Measurements from ENCODE around the gene ULK4. TPM values are rescaled to one million over a fixed set of nuclear protein-coding genes. Genes with fewer than 3 reads are reported as not detected.

Gene ULK4
- total RNA-seq, 2 donors from 2014 or later: 4.4 to 8.3 TPM

DNA sequence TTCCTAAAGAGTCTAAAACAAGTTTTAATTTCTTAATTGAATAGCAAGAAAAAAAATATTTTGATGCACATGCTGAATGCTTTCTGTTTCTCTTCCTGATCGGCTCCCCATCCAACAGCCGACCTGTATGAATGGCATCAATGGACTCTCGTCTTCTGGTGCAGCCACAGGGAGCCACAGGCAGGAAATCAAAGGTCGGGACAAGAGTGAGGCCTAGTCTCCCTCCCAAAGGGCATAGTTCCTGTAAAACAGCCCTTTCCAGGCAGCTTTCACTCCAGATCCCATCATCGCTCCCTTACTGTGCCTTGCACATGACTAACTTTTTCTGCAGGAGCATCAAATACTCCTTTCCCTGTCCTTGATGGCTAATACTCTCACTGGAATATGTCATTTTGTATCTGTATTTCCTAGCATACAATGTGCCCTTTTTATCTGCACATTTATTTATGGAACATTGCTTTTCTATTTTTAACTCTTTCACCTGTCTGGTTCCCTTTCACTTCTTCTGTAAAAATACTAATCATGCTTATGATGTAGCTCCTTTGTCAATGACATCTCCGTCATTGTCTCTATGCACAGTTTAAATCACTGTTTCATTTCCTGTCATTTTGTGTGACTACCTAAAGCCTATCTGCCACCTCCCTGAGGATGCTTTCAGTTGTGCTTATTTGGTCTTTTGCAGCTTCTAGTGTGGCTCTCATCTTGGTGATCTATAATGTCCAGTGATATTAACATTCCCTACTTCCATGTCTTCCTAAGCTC lies 436.4 kb downstream of the ULK4 start:
- no peaks in the 10 kb centered on the region for H3K9me3 ChIP-seq
- intact Hi-C loops (cut with DNase I): no loop called here
- H3K4me3 ChIP-seq: no peak overlapping the region
- no peak overlapping the region for H3K27ac ChIP-seq
- no peaks in the 10 kb centered on the region for H3K4me1 ChIP-seq
- DNase-seq: no peak
- no peak overlapping the region for H3K9ac ChIP-seq (ENCODE audit: low read depth in 2 of 2, low read length in 2 of 2)
- no peaks in the 10 kb centered on the region for H3K27me3 ChIP-seq
- H3K36me3 ChIP-seq: no peaks in the 10 kb centered on the region
- TF ChIP-seq, protein P1, sequence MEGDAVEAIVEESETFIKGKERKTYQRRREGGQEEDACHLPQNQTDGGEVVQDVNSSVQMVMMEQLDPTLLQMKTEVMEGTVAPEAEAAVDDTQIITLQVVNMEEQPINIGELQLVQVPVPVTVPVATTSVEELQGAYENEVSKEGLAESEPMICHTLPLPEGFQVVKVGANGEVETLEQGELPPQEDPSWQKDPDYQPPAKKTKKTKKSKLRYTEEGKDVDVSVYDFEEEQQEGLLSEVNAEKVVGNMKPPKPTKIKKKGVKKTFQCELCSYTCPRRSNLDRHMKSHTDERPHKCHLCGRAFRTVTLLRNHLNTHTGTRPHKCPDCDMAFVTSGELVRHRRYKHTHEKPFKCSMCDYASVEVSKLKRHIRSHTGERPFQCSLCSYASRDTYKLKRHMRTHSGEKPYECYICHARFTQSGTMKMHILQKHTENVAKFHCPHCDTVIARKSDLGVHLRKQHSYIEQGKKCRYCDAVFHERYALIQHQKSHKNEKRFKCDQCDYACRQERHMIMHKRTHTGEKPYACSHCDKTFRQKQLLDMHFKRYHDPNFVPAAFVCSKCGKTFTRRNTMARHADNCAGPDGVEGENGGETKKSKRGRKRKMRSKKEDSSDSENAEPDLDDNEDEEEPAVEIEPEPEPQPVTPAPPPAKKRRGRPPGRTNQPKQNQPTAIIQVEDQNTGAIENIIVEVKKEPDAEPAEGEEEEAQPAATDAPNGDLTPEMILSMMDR (IDR thresholded peaks at IDR 0.05): no peak

DNA sequence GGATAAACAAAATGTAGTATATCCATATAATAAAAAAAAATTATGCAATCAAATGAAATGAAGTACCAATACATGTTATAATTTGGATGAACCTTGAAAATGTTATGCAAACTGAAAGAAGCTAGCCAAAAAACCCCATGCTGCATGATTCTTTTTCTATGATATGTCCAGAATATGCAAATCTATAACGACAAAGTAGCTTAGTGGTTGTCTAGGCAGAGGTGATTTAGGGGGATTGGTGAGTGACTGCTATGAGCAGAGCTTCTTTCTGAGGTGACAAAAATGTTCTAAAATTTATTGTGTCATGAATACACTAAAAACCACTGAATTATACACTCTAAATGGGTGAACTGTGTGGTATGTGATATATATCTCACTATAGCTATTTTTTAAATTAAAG lies 438.0 kb downstream of the ULK4 start:
- Histone ChIP-seq H3K9ac (ENCODE audit: low read depth in 2 of 2, low read length in 2 of 2) (no peak overlapping the region), H3K36me3 (no peaks in the 10 kb centered on the region), H3K4me3 (no peak overlapping the region), H3K27me3 (no peaks in the 10 kb centered on the region), H3K27ac (no peak overlapping the region), H3K4me1 (no peaks in the 10 kb centered on the region), H3K9me3 (no peaks in the 10 kb centered on the region)
- intact Hi-C loops (cut with DNase I): no loop called here
- DNase-seq: no peak
- TF ChIP-seq, protein P1 (IDR thresholded peaks at IDR 0.05): no peak

DNA sequence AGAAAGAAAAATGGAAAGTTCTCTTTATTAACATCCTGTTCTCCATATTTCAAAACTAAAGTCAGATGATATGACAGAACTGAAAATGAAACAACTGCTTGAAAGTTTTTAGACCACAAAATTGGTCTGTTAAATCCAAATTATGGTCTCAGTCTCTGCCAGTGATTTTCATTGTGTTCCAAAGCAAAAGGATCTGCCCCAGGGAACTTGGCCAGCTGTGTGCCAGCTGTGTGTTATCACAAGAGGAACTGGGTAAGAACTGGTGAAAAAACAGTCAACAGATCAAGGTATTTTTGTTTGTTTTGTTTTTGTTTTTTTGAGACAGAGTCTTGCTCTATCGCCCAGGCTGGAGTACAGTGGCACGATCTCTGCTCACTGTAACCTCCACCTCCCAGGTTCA lies 439.3 kb downstream of the ULK4 start:
- TF ChIP-seq, protein P1 (IDR thresholded peaks at IDR 0.05): no peak
- Histone ChIP-seq H3K4me3 (no peak overlapping the region), H3K9me3 (no peaks in the 10 kb centered on the region), H3K4me1 (no peaks in the 10 kb centered on the region), H3K9ac (ENCODE audit: low read depth in 2 of 2, low read length in 2 of 2) (no peak overlapping the region), H3K36me3 (no peaks in the 10 kb centered on the region), H3K27me3 (no peaks in the 10 kb centered on the region), H3K27ac (no peak overlapping the region)
- no peak for DNase-seq
- intact Hi-C loops (cut with DNase I): no loop called here

DNA sequence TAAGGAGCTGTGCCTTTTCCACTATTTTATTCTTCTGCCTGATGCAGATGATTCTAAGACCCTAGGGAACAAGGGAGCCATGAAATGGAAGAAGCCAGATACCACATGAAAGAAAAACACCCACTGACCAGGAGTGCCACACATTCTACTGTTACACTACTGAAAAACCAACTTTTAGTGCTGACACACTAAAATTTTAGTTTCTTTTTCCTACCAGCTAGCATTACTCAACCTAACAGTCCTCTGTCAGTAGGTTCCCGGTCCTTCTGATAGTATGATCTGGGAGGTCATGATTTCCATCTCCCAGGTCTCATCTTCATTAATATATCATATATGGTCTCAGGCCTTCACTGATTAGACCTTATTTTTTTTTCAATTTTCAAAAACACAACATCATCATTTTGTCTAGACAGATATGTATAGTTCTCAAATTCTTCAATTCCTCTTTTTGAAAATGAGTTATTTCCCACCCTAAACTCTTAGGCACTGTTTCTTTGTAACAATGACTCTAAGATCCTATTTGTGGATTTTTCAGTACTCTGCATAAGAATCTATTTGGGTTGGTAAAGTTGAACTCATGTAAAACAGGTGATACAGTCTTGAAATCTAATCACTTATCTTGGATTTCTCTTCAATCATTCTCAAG lies 440.8 kb downstream of the ULK4 start:
- Histone ChIP-seq H3K9me3 (no peaks in the 10 kb centered on the region), H3K27me3 (no peaks in the 10 kb centered on the region), H3K36me3 (no peaks in the 10 kb centered on the region), H3K9ac (ENCODE audit: low read depth in 2 of 2, low read length in 2 of 2) (no peak overlapping the region), H3K27ac (no peak overlapping the region), H3K4me1 (no peaks in the 10 kb centered on the region), H3K4me3 (no peak overlapping the region)
- TF ChIP-seq, protein P1 (IDR thresholded peaks at IDR 0.05): no peak
- intact Hi-C loops (cut with DNase I): no loop called here
- DNase-seq: no peak

DNA sequence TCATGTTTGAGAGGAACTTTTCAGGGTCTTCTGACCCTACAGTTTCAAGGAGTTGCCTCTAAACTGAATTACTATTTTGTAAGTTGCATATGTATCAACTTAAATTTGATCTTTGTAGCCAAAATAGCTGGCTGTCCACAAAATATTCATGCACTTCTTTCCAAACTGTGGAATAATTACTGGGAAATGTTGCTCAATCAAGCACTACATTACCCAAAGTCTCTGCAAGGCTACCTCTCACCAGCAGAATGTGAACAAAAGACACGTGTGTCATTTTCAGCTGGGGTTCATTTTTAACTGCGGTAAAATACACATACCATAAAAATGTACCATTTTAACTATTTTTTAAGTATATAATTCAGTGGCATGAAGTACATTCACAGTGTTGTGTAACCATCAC lies 442.2 kb downstream of the ULK4 start:
- no peak overlapping the region for H3K9ac ChIP-seq (ENCODE audit: low read depth in 2 of 2, low read length in 2 of 2)
- intact Hi-C loops (cut with DNase I): no loop called here
- H3K36me3 ChIP-seq: no peaks in the 10 kb centered on the region
- no peak for DNase-seq
- no peak overlapping the region for H3K27ac ChIP-seq
- H3K9me3 ChIP-seq: no peaks in the 10 kb centered on the region
- TF ChIP-seq, protein P1 (IDR thresholded peaks at IDR 0.05): no peak
- no peaks in the 10 kb centered on the region for H3K4me1 ChIP-seq
- H3K27me3 ChIP-seq: no peaks in the 10 kb centered on the region
- no peak overlapping the region for H3K4me3 ChIP-seq
